ENCODE measurements around the gene EN2.

EN2 gene

DNA sequence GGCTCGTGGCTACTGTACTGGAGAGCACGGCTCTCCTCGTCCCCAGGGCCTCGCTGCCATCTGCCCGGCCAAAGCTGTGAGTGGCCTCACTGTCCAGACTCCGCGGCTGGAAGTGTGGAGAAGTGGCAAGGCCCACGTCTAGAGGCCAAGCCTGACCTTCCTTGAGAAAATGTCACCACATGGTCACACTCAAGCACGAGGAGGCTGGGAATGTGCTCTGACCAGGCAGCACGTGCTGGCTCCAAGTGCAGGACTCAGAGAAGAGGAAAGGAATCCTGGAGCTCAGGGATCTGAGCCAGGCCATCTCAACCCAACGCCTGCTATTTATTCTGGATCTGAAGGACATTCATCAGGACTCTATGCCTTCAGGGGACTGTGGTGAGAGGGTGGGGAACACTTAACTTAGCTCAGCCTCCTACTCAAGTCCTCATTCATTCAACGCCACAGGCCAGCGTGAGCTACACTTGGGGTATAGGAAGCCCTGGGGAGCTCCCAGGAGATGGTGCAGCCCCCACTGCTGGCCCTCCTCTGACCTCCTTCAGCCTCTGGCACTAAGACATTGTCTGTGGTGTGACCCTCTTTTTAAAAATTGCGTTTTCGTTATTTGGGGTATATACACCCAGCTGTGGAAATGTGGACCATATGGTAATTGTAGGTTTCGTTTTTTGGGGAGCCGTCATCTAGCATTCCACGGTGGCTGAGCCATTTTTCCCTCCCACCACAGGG, 29.0 kb downstream of the EN2 start:
- no peak for DNase-seq (ENCODE audit: low read depth)

DNA sequence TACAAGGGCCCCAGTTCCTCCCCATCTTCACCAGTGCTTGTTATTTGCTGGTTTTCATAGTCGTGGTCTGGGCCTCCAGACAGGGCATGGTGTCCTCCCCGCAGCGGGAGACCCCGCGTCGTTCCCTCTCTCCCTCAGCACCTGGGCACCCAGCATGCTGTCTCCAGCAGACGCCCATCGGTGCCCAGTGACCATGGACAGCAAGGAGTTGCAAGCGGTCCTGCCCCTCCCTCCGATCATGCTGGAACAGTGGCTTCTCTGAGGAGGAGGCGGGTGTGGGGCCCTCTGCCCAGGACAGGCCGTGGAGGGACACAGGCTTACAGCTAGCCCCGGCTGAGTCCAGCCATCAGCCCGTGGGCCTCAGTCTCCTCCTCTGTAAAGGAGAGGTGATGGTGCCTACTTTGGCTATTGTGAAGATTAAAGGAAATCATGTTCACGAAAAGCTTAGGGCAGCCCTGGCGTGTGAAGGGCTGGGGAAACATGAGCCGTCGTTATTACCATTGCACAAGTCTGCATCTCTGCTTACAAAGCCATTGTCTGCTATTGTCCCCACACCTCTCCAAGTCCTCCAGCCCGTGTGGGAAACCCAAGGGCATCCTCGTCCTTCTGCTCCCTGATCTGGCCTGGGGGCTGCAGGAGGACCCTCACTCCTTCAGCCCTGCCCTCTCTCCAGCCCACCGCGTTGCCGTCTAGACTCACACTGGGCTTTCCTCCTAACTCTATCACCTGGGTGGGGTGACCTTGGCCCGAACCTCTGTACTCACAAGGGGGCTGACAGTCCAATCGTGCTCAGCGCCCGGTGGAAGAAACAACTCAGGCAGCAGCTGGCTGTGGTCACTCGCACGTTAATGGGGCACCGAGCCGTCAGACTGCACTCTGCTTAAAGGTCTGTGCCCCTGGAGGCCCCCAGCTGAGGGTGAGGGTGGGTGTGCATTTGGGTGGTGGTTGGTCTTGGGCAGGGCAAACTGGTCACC, 29.9 kb downstream of the EN2 start:
- DNase-seq (ENCODE audit: low read depth): no peak

DNA sequence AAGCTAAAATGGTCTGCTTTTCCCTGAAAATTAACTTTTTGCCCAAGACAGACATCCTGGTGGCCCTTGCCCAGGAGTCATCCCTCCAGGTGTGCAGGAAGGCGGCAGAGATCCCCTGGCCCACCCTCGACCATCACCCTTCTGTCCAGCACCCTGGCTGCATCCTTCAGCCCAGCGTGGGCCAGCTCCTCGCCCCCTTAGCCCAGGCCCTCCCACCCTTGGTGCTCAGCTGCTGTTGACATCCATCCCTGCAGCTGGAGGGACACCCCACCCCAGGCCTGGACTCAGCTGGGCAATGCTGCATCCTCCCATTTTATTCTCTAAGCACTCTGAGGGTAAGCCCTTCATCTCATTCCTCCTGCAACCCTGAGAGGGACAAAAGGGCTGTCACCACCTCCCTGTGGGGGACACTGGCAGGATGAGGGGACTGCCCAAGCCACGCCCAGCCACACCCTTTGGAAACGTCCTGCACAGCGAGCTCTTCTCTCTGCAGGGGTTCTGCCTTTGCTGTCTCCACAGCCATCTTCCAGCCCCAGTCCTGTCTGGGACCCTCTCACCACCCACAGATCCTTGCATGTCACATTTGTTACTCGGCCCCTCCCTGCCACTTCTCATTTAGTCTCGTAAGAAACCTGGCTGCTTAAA, 30.7 kb downstream of the EN2 start:
- DNase-seq (ENCODE audit: low read depth): no peak

DNA sequence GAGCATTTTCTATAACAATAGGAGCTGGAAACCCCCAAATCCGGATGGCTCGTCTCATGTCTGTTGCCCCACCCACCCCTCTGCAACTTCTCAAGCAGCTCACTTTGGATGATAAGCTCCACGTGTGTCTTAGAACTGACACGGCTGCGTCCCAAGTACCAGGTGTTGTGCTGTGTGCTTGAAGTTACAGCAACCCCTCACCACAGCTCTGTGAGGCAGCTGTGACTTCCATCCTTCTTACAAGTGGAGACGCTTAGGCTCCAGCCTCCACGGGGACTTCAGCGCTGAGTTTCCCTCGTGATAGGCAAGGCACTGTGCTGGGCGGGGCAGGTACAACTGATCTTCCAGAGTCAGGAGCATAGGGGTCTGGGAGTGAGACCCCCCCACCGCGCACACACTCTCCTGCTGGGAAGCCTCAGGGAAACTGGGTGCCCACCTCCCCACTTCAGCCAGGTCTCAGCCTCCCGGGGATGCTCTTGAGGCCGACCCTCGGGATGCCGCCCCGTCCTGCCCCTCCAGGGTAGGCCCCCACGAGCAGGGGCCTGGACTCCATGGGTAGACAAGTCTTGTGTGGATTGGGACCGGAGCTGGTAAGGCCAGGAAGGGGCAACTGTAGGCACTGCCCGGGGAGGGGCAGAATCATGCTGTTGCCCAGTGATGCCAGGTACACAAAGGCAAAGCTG, 31.4 kb downstream of the EN2 start:
- DNase-seq (ENCODE audit: low read depth): no peak

DNA sequence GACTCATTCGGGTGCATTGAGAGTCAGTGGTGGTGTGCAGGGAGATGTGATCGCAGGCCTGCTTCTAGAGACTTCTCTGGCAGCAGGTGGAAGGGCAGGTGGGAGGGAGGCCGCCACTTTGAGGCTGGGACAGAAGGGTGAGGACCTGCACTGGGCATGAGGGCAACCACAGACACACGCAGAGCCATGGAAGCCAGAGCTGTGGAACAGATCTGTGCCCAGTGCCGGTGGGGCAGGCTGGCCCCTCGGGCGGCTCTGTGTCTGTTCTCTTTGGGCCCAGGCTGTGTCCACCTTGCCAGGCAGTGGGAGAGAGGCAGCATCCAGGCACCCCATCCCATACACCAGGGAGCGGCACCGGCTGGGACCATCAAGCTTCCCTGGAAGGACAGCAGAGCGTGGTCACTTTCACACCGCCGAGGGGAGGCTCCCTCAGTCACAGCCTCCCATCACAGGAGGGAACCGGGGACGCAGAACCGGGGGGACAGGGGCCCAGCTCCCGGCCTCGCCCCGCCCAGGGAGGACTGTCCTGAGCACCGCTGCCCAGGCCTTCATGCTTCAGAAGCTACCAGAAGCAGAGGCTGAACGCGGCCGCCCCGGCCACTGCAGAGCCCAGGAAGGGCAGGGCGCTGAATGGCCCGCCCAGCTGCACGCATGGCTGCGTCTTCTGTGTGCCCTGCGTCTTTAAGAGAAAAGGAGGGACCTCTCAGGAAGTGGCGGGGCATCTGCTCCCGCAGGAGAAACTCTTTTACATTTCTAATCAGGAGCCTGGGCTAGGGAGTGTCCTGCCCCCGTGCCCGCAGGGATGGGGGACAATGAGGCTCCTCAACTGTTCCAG, 32.1 kb downstream of the EN2 start:
- no peak for DNase-seq (ENCODE audit: low read depth)

DNA sequence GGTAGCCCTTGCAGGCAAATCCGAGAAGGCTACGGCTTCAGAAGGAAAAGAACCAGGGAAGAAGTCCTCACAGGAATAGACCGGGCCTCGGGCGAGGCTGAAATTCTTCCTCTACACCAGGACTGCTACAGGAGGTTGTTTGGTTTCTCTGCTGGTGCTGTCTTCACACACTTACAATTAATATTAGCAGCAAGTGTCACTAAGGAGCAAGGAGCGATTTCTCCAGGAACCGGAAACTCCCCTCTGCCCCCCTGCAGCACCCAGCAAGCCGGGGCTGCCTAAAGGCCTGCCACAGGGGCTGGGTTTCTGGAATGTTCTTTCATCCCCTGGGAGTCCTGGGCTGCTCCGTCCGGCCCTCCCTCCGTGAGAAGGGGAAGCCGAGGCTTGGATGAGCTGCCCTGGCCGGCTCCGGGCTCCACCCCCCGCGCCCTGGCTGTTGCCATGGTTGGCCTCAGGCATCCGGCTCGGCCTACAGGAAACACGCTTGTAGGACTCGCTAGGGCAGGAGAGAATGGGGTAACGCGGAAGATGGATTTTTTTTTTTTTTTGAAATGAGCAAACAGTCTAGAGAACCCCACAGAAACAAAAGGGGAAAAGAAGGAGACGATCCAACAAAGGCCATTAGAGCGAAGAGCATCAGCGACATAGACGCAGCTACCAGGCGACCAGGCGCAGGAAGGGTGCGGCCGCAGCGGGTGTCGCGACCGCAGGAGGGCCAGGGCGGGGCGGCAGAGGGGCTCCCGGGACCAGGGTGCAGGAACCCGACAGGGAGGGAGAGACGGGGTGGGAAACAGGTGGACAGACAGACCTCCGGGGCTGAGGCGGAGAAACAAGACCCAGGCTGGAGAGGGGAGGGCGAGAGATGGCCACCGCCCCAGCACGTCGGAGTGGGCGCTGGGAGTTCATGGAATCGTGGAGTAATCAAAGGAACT, 33.0 kb downstream of the EN2 start:
- no peak for DNase-seq (ENCODE audit: low read depth)

DNA sequence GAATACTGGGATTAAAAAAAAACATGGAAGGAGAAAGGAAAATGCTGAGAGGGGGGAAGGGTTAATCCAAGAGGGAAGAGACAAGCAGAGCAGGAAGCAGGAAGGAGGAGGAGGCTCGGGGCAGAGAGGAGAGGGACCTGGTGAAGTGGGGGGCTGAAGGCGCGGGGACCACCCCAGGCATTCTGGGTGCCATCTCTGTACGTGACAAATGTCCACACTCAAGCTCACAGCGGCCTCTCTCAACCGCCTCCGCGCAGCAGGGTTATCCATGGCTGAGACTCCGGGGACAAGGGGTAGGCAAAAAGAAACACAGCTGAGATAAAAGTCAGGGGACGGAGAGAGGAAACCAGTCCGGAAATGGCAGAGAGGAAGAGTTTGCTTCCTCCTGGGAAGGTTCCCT, 33.9 kb downstream of the EN2 start:
- DNase-seq (ENCODE audit: low read depth): no peak

DNA sequence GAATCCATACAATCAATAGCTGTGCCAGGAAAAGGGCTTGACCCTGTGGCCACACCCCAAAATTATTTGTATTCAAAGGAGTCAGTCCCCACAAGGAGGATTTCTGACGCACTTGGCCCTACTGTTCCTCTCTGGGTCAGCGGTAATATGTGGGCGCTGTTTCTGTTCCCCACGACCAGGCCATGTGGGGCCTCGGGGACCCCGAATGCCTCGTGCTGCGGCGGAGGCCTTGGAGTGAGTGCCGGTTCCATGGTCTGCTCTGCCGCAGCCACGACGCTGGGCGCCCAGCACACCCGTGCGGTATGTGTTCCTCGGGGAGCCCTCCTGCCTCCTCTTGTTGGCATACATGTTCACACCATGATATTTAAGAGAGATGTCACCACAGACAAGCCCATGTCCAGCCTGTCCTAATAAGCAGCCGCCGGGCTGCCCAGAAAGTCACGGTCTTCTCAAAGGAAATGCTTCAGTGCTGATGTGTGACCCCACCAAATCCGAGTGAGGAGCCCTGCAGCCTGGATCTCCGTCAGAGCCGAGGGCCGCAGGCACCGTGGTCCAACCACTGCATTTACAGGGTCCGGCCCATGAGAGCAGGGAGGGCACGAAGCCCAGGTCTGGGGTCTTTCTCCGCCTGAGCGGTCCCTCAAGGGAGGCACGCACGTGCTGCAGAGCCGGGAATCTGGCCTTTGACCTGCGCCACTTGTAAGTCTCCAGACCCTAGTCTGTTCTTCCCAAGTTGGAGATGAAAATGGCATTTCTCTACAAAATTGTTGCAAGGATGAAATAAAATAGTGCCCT, 36.0 kb downstream of the EN2 start:
- no peak for DNase-seq (ENCODE audit: low read depth)

DNA sequence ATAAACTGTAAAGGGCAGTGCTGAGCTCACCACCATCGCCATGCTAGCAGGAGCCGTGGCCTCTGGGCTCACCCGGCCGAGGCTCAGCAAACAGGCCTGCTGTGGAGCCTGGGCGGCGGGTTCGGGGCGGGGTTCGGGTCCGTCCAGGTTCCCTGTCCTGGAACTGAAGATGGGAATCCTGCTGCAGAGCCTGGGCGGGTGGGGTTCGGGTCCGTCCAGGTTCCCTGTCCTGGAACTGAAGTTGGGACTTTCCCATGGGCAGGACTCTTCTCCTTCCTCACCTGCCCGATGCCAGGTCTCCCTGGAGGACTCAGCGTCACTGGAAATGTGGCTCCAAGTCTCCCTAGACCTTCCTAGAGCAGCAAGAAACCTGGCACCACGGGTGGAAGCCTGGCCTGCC, 36.6 kb downstream of the EN2 start:
- DNase-seq (ENCODE audit: low read depth): no peak

DNA sequence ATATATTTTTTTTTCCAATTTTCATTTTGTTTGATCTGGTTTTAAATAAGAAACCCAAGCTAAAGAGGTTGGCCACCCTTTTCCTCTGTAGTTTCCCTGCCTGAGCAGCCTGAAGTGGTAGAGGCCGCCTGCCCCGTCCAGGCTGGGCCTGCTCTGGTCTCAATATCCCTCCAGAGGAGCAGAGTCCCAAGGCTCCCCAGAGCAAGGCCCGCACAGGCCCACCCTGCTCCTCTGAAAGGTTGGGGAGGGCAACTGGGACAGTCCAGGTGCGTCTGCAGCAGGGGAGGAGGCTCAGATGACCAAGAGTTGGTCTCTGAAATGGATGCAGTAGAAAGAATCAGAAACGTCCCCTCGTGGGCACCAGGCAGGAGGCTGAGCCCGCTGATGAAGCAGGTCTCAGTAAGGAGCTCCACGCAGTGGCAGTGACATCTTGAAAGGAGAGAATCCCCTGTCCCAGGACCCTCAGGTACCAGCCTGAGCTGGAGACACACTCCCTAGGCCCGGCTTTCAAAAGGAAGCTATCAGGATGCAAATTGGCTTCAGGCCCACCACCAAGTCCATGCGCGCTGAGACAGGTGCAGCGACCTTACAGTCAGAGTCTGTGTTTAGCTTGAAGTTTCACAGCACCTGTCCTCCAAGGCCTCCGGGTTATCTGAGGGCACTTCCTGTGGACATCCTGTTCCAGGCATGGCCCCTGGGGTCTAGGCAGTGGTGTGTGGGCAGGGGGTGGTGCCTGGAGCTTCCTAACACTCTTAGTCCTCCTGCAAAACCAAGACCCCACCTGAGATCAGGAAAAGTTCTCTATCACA, 37.7 kb downstream of the EN2 start:
- no peak for DNase-seq (ENCODE audit: low read depth)

DNA sequence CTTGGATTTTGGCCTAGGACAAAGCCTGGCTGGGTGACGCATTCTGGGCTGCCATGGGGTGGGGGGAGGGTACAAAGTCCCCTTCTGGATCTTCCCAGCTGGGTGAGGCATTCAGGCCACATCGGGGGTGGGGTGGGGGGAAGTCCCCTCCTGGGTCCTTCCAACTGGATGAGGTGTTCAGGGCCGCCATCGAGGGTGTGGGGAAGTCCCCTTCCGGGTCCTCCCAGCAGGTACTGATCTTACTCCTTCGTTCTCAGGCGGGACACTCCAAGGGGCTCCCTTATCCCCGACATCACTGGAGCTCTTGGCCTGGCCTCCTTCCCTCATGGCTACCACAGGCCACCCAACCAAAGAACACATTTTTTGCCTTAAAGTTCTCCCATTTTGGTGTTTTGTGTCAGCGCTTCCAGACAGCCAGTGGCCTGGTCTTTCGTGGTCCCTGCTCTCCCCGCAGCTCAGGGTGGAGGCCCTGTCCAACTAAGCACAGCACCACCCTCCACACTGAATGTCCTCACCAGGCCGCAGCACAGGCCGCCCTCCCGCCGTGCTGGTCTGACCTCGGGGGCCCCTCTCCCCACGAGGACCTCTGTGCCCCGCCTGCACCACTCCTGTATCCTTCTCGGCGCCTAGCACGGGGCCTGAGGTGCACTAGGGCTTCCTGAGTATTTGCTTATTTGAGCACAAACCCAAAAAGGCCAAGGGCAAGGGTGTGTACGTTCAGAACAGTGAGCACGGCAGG, 38.5 kb downstream of the EN2 start:
- no peak for DNase-seq (ENCODE audit: low read depth)

DNA sequence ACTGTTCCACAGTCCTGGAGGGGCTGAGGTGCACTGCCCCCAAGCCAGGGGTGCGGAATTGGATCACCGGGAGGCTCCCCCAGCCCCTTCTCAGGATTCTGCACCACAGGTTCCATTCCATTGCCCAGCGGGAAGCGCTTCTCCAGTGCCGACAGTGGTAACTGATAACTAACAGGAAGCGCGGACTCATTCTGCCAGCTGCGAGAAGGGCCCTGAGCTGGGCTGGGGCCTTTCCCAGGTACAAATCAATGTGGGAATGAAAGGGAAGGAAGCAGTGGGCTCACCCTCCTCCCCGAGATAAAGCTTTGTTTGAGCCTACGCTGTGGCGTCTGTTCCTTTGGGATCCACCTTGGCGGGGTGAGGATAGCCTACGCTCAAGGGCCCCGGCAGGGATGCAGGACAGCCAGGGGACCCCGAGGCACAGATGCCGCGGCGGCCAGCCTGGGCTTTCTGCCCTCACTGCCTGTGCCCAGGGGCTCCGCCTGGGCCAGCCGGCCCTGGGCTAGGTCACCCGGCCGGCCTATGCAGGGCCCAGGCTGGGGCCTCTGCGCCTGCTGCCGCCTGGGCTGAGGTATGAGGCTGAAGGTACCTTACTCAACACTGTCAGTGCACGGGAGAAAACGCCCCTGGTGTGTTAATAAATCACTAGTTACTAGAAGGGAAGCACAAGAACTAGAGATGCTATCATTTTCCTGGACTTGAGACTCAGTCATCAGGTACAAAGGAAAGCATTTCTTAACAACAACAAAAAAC, 39.4 kb downstream of the EN2 start:
- DNase-seq (ENCODE audit: low read depth): no peak

DNA sequence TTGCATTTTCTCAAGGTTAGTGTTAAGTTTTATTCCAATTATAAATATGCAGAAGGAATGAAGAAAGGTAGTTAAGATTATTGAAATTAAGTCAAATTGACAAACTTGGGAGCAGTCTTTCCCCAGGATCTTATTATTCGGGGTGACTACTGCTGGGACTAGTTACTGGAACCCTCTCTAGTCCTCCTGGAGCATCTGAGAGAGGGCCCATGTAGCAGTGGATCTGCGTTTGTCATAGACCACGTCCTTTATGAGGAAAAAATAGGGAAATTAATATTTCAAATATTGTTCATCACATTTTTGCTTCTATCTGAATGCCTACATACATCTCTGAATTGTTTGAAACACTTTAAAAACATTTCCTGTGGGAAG, 47.5 kb downstream of the EN2 start:
- DNase-seq (ENCODE audit: low read depth): no peak

DNA sequence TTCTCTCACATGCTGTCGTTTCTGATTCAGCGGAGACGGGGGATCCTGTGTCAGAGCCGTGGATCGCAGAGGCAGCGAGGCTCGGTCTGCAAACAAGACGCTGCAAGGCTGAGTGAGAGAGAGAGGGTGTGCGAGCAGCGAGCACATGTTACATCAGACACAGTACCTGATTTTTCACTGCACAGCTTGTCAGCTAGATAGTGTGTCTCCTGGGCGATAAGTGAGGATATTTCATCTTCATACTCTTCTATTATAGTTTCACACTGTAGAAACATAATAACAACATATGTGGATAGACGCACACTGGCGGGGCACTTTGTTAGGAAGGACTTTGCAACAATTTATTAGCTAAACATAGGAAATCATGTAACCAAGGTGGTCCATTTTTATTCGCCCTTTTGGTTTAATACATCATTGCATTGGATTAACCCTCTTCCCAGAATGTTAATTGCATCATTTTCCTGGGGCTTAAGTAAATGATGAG, 49.0 kb downstream of the EN2 start:
- peak; percentile 10 for DNase-seq (ENCODE audit: low read depth)

DNA sequence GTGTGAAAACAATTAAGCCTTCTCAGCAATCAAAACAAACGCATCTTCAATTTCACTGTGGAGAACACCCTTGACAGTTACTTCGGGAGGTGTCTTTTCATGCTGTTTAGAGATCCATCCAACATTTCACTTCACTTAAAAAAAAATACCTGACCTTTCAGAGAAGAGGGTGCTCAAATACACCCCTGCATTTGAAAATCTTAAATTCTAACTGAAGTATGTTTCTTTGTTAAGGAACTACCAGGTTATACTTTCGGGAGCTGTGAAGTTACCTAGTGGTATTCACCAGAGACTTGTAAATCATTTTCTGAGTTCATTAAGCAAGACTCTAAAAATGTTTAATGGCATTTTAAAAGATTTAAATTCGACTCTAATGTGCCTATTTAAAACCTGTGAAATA, 49.6 kb downstream of the EN2 start:
- no peak for DNase-seq (ENCODE audit: low read depth)

DNA sequence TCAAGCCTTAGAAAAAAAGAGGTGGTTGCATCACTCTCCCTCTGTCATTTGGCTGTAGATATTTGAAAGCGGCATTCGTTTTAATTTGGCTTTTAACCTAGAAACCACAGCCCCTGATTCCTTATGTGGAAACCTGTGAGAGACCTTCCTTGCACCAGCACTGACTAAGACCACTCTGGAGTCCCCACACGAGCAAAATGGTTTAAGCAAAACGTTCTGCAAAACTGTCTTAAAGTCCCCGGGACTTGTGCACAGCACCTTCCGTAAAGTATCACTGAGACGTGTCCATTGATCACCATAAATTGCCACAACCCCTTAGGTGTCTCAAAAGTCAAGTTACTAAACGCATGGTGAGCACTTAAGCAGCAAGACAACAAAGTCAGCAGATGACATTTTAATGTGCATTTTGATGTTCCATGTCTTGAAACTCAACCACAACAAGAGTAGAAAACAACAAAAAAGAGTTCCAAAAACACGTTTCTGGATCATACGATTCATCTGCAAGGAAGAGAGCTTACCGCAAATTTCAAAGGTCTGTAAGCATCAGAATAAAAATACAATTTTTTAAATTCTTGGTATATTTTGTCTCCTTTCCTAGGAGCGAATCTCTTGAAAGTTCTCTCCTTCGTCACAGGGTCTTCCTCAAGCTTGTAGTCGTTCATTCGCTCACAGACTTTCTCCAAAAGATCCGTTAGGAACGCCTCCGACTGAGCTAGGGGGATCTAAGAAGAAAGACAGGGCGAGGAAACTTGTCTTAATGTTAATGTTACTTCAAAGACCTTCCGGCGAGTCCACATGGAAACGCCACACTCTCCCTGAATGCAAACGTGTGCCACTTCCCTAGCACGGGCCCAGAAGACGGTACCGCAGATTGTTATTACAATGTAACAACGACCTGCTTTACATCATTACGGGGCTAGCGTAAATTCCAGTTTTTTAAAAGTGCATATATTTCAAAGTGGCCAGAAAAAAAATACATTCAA, 50.7 kb downstream of the EN2 start:
- no peak for DNase-seq (ENCODE audit: low read depth)

All from amniotic epithelial cell (primary cell).